ENCODE data around the gene LRMDA.

The LRMDA gene

GRCh38 chr10:76245951-76246495, 814.6 kb downstream of the LRMDA start:
- no peak for ATAC-seq

DNA sequence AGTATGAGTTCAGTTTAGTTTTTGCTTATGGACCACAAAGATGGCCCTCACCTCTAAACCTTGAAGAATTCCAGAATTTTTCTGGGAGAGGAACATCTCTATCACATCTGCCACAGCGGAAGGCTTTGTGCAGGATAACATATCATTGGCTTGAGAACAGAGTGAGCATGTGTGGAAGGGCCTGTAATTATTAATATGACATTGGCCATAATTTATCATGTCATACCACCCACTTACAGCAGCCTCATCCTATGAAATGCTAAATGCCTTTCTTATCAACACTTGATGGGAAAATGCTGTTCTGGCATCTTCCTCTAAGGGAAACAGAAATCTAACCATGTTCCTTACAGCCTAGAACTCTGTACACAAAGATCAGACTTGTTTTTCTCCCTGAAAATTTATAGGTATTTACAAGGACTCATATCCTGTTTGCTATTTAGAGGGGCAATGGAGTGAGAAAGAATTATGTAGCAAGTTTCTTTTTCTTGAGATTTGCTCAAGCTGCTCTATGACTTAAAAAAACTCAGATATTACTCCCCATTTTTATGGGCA, 817.3 kb downstream of the LRMDA start:
- no peak for ATAC-seq

- no peak for ATAC-seq
These were observed 820.6 kb downstream of the LRMDA start for GRCh38 chr10:76251841-76252671.

- ATAC-seq, result no peak
These were observed 821.3 kb downstream of the LRMDA start for GRCh38 chr10:76252733-76253132.

DNA sequence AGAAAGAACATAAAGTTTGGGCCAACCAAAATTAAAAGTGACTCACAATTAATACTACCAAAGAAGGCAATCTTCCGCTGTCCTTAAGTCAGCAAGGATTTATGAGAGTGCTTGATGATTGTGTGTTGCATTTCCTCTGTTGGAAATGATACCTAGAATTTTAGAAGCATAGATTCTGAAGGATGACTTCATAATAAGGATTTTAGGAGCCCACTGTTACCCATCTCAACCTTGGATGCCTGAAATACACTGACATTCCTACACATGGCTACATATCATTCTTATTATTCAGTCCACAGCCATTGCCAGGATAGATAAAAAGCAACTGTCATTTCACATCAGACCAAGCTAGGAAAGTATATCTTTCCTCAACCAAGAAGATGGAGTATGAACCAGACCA, 823.8 kb downstream of the LRMDA start:
- ATAC-seq, result no peak

- ATAC-seq, result no peak
These were observed 826.4 kb downstream of the LRMDA start for GRCh38 chr10:76257816-76258215.

DNA sequence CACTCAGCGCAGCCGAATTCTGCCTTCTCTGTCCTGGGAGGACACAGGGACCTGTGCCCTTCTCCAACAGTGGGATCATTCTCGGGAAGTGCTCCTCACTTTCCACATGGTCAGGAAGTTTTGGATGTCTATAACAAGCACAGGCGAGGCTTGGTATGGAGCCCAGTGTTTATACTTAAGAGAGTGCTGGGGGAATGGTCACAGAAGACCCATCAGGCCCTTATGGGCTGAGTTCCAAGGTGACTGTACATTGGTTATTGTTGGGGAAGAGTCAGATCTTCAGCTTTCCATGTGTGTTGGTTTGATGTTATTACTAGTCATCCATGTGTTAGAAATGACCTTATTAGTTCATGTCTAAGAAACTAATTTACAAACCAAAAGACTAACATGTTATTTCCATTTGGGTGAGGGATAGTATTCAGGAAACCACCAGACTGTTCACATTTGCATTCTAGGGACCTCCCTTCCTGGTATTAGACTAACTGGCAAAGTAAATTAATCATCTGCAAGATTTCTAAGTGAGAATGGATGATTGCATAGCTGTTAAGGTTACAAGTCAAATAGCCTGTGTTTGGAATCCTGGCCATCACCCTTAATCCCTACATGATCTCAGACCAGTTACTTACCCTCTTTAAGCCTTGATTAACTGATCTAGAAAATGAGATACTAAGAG, 834.2 kb downstream of the LRMDA start:
- peak in 1 of 2 donors; percentile 24 for ATAC-seq

DNA sequence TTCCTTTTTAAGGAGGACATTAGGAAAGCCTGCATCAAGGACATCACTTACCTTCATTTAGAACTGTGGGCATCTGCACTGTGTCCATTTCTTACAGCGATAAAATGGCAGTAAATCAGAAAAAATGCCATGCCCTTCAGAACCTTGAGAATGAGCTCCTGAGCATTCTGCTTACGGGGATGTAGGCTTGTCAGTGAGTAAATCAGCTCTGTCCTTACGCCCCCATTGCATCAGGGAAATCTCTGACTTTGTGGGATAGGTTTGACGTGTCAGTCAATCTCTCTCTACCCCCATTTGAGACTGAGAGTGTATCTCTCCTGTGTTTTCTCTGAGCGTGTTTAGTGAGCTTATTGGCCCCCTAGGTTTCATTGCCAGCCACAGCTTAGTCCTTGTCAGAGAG, 837.1 kb downstream of the LRMDA start:
- no peak for ATAC-seq

- ATAC-seq, result no peak
These were observed 837.5 kb downstream of the LRMDA start for GRCh38 chr10:76268954-76269353.

GRCh38 chr10:76270464-76270863, 839.0 kb downstream of the LRMDA start:
- no peak for ATAC-seq

DNA sequence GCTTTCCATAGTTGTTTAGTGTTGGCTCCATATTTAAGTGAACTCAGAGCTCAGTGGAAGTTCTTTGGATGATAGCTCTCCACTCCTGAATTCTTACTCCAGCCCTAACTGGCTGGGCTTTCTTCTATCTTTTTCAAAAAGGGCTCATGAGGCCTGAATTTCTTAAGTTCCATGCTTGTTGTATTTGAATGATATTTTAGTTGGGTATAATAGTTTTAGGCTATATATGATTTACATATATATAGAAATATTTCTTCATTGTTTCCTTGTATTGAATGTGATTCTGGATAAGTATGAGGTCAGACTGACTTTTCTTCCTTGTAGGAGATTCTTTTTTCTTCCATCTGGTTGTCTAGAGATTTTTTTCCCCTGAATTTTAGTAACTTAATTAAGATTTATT, 843.5 kb downstream of the LRMDA start:
- ATAC-seq, result no peak

- no peak for ATAC-seq
These were observed 847.5 kb downstream of the LRMDA start for GRCh38 chr10:76278811-76279460.

GRCh38 chr10:76281659-76282058, 850.2 kb downstream of the LRMDA start:
- no peak for ATAC-seq

DNA sequence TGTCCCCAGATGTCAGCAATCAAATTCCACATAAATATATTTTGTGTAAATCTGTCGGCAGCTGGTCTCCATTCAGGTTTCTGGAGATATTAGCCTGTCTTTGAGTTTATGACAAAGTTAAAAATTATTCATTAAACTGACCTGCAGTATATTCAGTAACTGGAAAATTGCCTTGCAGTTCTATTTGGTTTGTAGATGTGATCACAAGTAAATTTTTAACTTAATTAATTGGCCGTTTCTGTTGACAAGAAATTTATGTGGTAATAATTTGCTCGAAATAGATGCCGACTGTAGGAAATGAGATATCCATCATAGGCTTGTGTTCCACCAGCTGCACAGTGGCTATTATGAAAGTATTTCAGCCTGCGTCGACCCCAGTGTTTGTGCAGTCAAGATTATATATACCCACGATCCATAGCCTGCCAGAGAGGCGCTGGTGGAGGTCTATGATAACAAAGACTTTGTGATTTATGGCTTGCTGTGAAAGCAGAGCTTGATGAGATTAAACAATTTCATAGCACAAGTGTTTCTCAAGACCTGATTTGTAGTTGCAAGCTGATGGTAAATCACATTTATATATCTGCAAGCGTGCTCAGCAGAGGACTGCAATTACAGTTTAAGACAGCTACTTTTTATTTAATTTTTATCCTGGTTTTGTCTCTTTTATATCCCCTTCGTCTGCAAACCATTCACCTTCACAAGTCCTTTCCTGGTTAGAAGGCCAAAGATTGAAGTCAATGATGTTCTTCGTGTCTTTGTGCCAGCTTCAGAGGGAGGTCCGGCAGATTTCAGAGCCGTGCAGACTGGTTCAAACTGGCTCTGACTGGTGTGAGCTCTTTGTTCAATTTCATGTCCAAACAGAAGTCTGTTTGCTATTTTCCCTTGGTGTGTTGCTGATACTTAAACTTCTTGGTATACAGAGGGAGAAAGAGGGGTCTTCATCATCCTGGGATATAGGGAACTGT, 850.9 kb downstream of the LRMDA start:
- no peak for ATAC-seq

GRCh38 chr10:76284351-76284750, 852.9 kb downstream of the LRMDA start:
- ATAC-seq, result no peak

- no peak for ATAC-seq
These were observed 853.6 kb downstream of the LRMDA start for GRCh38 chr10:76285012-76285411.

DNA sequence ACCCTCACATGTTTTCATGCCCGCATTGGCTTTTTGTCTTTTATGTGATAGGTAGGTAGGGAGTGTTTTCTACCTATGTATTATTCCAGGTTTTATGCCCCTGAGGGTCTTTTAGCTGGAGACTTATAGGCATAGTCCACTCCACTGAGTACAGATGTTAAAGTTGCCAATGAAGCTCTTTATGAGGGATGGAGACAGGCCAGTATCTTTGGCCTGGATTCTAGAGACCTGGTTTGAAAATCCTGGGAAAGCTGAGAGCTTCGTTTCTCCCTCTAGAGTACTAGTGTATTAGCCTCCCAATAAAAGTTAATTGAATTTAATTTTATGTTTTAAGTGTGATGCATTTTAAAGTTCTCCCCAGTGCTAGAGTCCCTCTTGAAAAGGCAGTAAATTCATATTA, 854.1 kb downstream of the LRMDA start:
- no peak for ATAC-seq

DNA sequence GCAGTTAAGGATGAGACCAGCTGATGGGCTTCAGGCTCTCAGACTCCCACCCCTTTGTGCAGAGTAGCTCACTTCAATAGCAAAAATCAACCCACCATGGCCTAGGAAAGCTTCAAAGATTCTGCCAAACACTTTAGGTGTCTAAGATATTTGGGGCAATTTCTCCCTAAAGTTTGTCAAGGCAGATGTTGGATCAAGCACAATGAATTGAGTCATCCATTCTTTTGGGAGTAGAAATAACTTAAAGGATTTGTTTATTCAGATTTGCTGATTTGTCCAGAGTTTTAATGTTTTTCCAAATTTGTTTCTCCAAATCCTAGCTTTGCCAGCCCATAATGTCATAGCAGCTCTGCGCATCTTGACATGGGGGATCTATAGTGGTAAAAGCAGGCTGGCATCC, 855.1 kb downstream of the LRMDA start:
- ATAC-seq, result no peak

DNA sequence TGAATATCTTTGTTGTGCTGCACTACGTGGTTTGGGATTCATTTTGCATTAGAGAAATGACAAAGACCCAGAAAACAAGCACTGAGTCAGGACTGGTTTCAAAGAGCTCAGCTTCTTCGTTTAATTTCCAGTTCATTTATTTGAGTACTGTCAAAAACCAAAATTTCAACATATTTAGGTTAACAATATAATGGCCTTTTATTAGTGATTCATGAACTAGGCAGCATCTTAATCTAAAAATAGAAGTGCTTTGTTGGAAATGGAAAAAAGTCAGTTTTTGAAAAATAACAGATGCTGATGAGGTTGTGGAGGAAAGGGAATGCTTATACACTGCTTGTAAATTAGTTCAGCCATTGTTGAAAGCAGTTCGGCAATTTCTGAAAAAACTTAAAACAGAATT, 856.4 kb downstream of the LRMDA start:
- ATAC-seq, result no peak

DNA sequence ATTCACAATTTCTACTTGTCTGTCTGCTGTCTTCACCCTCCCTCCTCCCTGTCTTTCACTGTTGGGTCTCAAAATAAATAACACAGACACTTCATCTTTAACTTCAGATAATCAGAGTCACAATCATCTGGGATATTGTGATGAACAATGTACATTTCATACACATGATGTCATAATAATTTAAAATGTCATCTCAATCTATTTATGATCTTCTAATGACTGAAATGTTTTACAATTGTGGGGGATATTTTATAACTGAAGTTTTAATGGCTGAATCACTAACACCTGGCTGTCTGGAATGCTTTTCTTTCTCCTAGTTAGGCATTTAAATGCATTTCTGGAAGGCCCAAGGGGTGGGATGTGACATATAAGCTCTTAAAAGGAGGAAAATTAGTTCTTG, 859.8 kb downstream of the LRMDA start:
- no peak for ATAC-seq

- no peak for ATAC-seq
These were observed 860.5 kb downstream of the LRMDA start for GRCh38 chr10:76291885-76292284.

GRCh38 chr10:76296957-76297356, 865.5 kb downstream of the LRMDA start:
- ATAC-seq, result no peak
